GM18519 (cell line): ENCODE data around the gene SCMH1.

ENCODE experiments used
- ATAC-seq: cut with Tn5 transposase; IDR thresholded peaks from one replicate; pipeline ENCODE4 v1.9.1; 2021; ENCODE audit warnings: mild to moderate bottlenecking, moderate library complexity; ENCODE audit not compliant: unreplicated experiment, low FRiP score

The SCMH1 gene

DNA sequence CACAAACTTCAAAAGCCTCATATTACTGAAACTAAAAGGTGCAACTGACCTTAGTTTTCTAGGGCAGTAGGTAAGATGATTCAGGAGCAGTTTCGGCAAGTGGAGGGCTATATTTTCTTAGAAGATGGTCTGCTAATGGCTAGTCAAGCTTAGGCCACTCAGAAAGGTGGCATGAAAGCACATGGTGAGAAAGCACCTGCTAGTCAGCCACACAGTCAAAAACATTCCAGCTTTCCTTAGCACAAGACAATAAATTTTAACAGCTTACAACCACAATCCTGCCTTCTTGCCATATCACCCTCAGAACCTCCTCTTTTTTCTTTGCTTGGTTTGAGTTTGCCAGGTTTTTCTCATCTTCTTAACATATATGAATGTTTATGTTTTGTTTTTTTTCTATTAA is 139.5 kb downstream of the SCMH1 start:
- ATAC-seq: no peak

- ATAC-seq: no peak
These were observed 140.0 kb downstream of the SCMH1 start for GRCh38 chr1:41101950-41102607.

- no peak for ATAC-seq
These were observed 141.0 kb downstream of the SCMH1 start for GRCh38 chr1:41101076-41101475.

- no peak for ATAC-seq
These were observed 141.9 kb downstream of the SCMH1 start for GRCh38 chr1:41100170-41100569.

DNA sequence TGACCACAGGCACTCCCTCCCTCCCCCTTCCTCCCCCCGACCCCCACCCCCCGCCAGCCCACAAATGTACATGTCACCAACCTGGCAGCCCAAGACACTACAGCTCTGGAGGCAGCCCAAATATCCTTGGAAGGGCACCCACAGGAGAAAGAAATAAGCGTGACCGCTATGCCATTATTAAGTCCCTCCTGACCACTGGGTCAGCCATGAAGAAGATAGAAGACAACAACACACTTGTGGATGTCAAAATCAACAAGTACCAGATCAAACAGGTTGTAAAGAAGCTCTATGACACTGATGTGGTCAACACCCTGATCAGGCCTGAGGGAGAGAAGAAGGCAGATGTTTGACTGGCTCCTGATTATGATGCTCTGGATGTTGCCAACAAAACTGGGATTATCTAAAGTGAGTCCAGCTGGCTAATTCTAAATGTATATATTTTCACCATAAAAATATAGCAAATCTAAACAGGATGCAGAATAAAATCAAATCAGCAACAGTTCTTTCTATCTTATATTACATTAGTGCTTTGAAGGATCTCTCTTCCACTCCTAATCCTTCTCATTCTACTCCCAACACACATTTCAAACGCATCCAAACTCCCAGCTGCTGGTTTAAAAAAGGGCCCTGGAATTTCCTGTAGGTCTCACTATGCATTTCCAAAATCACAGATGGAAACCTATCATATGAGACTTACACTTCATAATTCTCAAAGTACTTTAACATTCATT is 143.2 kb downstream of the SCMH1 start:
- no peak for ATAC-seq

GRCh38 chr1:41097105-41097504 is 145.0 kb downstream of the SCMH1 start:
- ATAC-seq: no peak

GRCh38 chr1:41093826-41094225 is 148.3 kb downstream of the SCMH1 start:
- ATAC-seq: no peak

- ATAC-seq: no peak
These were observed 155.2 kb downstream of the SCMH1 start for GRCh38 chr1:41086921-41087320.

DNA sequence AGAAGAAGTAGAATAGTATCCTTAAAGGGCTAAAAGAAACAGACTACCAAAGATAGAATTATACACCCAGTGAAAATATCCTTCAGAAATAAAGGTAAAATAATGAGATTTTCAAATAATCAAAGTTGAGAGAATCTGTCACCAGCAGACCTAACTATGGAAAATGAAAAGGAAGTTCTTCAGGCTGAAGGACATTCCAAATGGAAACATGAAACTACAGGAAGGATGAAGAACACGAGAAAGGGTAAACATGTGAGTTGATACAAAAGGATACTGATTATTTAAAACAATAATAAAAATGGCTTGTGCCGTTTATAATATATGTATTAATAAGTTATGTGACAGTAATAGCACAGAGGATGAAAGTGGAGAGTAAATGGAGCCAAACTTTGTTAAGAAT is 163.5 kb downstream of the SCMH1 start:
- no peak for ATAC-seq

- no peak for ATAC-seq
These were observed 163.9 kb downstream of the SCMH1 start for GRCh38 chr1:41078193-41078592.

- no peak for ATAC-seq
These were observed 168.1 kb downstream of the SCMH1 start for GRCh38 chr1:41073971-41074370.

DNA sequence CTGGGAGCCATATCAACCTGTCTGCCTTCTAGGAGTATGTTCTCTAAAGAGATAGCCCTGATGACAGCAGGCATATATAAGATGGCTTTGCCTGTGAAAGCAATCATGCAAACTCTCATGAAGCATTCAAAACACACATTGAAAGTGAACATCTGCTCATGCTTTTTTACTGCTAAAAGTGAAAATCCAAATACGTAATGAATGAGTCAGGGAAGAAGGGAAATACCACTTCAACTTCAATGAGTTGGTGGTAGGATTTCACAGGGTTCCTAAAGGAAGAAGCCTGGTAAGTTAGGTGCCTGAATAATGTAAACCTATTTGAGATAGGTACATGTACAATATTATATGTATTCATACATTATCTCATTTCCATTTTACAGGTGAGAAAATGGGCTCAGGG is 170.1 kb downstream of the SCMH1 start:
- ATAC-seq: no peak

- ATAC-seq: no peak
These were observed 185.2 kb downstream of the SCMH1 start for GRCh38 chr1:41056907-41057306.

DNA sequence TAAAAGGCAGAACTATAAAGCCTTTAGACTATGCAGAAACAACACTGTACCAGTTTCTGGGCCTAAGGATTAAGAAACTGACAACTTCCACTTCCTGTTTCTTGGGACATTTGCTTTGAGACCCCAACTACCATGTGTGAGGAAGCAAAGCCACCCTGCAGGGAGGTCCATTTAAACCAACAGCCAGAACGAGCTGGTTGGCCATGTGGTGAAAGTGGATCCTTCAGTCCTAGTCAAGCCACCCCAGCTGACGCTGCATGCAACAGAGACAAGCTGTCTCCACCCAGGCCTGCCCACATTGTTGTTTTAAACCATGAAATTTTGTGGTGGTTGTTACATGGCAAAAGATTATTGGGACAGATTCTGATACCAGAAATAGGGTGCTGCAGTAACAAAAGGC is 188.8 kb downstream of the SCMH1 start:
- no peak for ATAC-seq

DNA sequence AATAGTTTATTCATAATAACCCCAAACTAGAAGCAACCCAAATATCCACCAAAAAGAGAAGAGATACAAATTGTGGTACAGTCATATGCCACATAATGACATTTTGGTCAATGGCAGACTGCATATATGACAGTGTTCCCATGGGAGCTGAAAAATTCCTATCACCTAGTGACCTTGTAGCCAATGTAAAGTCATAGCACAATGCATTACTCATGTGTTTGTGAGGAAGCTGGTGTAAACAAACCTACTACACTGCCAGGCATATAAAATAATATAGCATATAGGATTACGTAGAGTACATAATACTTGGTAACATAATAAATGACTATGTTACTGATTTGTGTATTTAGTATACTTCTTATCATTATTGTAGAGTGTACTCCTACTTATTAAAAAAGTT is 191.1 kb downstream of the SCMH1 start:
- ATAC-seq: no peak

GRCh38 chr1:41048540-41048939 is 193.6 kb downstream of the SCMH1 start:
- no peak for ATAC-seq

- ATAC-seq: no peak
These were observed 195.7 kb downstream of the SCMH1 start for GRCh38 chr1:41046347-41046775.

- ATAC-seq: no peak
These were observed 196.4 kb downstream of the SCMH1 start for GRCh38 chr1:41045740-41046139.

GRCh38 chr1:41044187-41044586 is 197.9 kb downstream of the SCMH1 start:
- no peak for ATAC-seq

- no peak for ATAC-seq
These were observed 200.4 kb downstream of the SCMH1 start for GRCh38 chr1:41041614-41042270.

- no peak for ATAC-seq
These were observed 204.0 kb downstream of the SCMH1 start for GRCh38 chr1:41038110-41038509.
